Measurements from ENCODE around the gene OR10H3. TPM values are rescaled to one million over a fixed set of nuclear protein-coding genes. Genes with fewer than 3 reads are reported as not detected.
"Not testable (repeated sequence)": the region's sequence is repeated elsewhere in the genome, so short reads cannot be mapped to it uniquely, and the experiment has no call there.

Gene OR10H3, protein sequence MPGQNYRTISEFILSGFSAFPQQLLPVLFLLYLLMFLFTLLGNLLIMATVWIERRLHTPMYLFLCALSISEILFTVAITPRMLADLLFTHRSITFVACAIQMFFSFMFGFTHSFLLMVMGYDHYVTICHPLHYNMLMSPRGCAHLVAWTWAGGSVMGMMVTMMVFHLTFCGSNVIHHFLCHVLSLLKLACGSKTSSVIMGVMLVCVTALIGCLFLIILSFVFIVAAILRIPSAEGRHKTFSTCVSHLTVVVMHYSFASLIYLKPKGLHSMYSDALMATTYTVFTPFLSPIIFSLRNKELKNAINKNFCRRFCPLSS
- total RNA-seq, result not detected in 2 replicates

DNA sequence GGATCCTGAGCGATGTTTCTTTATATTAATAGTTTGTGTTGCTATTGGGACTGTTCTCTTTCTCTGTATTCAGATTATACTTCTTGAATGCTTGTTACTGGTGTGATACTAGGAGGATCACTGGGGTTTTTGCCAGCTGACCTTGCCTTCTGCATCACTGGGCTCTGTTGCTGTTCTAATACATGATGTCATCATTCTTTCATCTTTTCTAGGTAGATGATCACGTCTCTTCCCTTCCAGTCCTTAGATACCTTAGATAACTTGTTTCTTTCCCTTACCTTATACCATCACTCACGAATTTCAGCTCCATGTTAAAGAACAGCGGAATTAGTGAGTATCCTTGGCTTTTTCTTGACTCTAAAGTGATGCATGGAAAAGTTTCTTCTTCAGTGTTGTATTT, at the start of gene OR10H3:
TSS of gene OR10H3 (plus strand) at position 264 of the 400 bp plus-strand sequence. CDS start 3,408 bp downstream, outside the sequence.
- no peak for DNase-seq (ENCODE audit: low read depth in 2 of 2)

DNA sequence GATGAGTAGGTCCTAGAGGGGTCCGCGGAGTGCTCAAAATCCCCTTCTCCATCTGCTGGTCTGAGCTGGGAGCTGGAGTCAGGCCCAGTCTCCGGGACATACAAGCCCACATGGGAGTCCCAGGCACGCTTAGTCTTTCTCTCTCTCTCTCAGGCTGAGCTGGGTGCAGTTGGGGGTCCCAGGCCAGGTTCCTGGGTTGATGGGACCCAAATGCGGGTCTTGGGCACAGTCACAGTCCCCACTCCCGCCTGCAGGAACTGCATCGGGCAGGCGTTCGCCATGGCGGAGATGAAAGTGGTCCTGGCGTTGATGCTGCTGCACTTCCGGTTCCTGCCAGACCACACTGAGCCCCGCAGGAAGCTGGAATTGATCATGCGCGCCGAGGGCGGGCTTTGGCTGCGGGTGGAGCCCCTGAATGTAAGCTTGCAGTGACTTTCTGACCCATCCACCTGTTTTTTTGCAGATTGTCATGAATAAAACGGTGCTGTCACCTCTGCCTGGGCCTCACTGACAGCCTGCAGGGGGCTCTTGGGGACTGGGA, 41.1 kb upstream of the OR10H3 start:
- no peak for DNase-seq (ENCODE audit: low read depth in 2 of 2)

DNA sequence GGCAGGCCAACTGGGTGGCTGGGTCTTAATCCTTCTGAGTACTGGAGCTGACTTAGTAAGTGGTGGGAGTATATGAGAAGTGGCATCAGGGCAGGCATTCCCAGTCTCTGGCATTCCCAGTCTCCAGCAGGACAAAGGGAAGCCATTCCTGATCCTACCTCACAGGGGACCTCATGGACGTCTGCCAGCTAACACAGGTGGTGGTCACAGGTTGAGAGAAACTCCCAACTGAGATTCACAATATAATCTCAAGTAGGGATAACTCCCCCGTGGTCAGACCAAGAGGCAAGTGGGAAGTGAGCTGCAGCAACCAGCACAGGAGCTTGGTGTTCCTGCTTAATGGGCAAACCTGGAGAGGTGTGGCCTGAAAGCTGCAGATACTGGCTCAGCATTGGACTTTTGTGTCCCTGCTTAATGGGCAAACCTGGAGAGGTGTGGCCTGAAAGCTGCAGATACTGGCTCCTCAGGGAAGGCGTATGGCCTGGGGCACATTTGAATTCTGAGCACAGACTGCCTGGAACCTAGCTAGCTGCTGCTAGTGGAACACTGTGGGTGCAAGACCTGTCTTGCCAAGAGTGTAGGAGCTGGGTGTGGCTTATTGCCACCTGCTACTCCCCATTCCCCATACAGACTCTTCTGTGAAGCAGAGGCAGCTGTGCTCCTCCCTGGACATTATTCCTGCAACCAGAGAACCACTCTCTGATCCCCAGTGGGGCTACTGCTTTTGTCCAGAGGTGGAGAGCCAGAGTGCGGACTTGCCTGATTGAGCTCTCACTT, 35.8 kb upstream of the OR10H3 start:
- no peak for DNase-seq (ENCODE audit: low read depth in 2 of 2)

DNA sequence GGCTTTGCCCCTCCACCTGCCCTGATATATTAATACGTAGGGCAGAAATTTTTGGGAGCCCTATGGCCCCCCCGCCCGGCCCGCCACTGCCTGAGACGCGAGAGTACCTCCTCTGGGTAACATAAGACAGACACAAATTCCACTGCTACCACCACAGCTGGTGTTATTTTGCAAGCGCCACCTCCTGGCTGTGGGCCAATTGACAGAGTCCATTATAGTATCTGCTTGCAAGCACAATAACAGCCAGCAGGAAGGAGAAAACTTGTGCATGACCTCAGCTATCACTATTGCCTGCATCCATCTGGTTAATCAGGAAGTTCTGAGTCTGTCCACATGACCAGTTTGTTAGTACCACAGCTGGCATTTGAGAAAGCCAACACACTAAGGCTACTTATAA, 35.3 kb upstream of the OR10H3 start:
- DNase-seq (ENCODE audit: low read depth in 2 of 2), result peak; percentile 82 to 83

DNA sequence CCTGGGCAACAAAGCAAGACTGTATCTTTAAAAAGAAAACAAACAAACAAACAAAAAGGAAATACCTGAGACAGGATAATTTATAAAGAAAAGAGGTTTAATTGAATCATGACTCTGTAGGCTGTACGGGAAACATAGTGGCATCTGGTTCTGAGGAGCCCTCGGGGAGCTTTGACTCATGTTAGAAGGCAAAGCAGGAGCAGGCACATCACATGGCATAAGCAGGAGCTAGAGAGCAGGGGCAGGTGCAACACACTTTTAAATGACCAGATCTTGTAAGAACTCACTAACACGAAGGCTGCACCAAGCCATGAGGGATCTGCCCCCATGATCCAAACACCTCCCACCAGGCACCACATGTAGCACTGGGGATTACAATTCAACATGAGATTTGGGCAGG, 23.1 kb upstream of the OR10H3 start:
- DNase-seq (ENCODE audit: low read depth in 2 of 2), result no peak

DNA sequence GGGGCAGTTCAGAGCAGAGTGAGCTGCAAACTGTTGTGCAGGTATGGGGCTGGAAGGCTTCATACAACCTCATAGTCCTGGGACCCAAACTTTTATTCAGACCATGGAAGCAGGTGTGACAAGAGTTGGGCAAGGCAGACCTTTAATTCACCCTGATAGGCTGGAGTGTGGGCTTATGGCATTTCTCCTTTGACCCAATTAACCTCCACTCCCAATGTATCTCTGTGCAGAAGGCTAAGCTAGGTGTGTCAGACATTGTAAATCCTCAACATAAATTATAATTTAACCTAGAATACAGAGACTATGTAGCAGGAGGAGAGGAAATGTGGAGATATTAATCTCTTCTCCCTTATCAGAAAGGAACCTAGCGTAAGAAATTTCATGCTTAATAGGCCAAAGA, 22.1 kb upstream of the OR10H3 start:
- DNase-seq (ENCODE audit: low read depth in 2 of 2), result no peak

DNA sequence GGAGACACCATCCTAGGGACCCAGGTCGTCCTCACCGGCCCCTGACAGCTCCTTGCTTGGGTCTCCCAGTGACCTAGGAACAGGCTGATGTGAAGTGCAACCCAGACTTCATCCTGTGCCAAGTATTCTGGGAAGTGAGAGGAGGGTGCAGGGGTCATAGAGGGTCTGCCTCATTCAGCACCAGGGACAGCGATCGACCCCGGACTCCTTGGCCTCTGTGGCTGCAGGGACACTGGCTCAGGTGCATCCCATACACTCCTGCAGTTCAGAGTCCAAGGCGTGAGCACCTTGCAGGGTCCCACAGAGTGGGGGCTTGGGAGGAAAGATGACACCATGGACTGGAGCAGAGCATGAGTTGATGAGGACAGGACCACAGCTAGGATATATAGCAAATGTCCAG, 20.0 kb upstream of the OR10H3 start:
- no peak for DNase-seq (ENCODE audit: low read depth in 2 of 2)

DNA sequence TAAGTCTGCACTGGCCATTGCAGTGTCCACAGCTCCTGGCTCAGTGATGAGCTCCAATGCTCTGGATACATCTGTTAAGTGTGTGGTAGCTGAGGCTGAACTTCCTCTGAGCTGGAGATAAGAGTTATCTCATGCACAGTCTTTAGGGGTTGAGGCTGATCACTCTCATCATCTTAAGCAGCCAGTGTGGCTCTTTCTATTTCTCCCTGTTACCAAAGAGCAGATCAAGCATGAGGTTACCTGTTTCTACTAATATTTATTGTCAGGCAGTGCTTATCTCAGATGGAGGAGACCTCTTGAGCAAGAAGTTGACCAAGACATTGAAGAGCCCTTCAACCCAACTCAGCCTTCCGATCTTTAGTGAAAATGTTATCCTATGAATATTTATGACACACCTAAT, 16.5 kb upstream of the OR10H3 start:
- no peak for DNase-seq (ENCODE audit: low read depth in 2 of 2)

DNA sequence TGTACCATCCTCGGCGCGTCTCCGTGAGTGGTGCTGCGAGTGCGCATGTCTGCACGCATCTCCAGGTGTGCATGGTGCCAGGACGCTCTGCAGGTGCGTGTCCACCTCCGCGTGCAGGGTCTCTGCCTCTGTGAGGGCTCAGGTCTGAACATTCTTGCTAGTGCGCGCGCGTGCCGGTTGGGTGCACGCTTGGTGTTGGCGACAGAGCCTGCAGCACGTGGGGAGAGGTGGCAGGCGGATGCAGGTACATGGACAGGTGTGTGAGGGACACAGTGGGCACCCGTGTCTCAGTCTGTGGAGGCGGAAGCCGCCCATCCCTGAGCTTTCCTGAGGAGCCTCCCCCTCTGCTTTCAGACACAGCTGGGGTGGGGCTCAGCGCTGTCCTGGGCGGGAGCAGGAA, 14.8 kb upstream of the OR10H3 start:
- DNase-seq (ENCODE audit: low read depth in 2 of 2), result no peak

DNA sequence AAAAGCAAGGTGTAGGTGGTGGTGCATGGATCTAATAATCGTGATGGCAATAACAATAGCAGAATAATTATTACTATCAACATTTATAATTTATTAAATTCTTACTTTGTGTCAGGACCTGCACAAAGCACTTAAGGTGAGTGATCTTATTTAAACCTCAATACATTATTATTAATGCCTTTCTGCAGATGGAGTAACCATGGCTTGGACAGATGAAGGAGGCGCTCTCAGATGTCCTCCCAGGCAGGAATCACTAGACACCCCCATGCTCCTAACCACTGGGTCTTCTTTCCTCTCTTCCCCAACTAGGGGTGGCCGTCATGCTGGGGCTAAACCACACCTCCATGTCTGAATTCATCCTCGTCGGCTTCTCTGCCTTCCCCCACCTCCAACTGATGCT, 10.1 kb upstream of the OR10H3 start, which contains the start of gene OR10H2:
TSS of gene OR10H2 (plus strand) at position 301 of the 400 bp plus-strand sequence. CDS start at position 321, 20 bp downstream.
- DNase-seq (ENCODE audit: low read depth in 2 of 2), result no peak

DNA sequence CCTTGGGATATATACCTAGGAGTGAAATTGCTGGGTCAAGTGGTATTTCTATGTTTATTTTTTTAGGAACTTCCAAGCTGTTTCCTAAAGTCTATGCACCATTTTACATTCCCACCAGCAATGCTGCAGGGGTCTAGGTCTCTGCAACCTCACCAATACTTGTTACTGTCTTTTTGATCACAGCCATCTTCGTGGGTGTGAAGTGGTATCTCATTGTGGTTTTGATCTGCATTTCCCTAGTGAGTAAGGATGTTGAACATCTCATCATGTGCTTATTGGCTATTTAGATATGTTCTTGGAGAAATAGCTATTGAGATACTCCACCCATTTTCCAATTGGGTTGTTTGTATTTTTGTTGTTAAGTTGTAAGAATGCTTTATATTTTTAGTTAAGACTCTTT, 7.2 kb upstream of the OR10H3 start:
- DNase-seq (ENCODE audit: low read depth in 2 of 2), result no peak

DNA sequence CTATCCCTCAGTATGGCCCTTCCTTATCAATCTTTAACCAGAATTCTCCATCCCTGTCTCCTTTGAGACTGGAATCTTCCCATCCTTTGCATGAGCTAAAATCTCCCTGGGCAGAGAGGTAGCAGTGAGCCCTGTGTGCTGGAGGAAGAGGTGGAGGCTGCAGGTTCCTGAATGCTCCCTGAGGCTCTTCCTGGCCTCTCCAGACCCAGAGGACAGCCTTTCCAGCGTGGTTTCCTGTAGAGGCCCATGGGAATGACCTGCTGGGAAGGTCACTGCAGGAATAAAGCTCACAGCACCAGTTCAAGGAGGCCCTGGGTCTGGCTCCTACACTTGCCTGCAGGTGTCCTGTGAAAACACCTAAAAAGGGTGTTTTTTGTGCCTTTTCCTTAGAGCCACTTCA, 5.4 kb upstream of the OR10H3 start:
- no peak for DNase-seq (ENCODE audit: low read depth in 2 of 2)

DNA sequence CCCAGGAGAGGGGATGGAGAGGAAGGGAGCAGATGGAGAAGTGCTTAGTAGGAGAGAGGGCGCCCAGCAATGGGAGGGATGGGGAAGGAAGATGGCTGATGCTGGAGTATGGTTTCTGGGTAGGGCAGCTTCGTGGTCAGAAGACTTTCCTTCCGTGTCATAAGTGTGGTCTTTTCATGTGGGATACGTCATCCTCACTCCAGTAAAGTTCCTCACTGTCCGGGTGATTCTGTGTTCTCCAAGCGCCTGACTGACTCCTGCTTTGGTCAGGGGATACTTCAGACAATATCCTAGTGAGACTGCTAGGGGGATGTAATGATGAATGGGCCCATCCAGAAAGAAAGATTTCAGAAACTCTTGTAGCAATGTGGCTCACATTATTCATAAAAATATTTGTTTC, 3.9 kb upstream of the OR10H3 start:
- no peak for DNase-seq (ENCODE audit: low read depth in 2 of 2)

DNA sequence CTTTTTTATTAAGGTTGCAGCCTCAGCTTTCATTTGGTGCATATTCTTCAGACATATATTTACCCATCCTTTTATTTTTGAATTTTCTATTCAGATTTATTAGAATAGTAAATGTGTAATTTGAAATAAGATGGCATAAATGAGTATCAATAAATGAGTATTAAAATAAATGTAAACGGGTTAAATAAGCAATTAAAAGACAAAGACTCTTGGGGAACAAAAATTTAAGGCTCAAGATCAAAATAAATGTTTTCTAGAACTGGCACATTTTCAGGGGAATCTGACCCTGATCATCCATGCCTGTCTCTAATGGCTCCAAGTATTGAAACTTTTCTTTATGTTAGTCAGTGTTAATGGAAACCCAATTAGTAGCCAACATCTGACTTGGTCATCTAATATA, 3.0 kb downstream of the OR10H3 start:
- DNase-seq (ENCODE audit: low read depth in 2 of 2), result no peak

DNA sequence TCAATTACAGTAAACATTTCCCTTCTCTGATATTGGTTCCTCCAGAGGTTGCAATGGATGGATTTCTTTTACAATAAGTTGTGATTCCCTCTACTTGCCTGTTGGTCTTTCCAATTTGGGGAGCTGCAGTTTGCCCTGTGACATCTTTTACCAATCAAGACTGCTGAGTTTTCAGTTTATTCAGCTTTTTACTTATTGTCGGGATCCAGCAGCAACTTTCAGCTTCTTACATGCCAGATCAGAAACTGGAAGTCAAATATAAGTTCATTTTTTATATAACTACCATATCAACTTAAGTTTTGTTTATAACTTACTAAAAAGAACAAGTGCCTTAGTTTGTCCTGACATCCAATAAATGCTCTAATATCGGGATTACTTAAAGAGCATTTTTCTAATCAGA, 10.5 kb downstream of the OR10H3 start:
- DNase-seq (ENCODE audit: low read depth in 2 of 2), result no peak

DNA sequence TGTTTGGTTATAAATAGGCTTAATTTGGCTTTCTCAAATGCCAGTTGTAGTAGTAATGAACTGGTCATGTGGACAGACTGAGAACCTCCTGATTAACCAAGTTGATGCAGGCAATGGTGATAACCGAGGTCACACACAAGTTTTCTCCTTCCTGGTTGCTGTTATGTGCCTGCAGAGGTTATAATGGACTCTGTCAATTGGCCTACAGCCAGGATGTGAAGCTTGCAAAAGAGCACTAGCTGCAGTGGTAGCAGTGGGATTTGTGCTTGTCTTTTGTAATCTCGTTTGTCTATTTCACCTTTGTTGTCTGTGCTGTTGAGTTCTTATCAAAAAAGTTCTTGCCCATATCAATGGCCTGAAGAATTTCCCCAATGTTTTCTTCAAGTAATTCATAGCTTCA, 20.6 kb downstream of the OR10H3 start:
- DNase-seq (ENCODE audit: low read depth in 2 of 2), result no peak

DNA sequence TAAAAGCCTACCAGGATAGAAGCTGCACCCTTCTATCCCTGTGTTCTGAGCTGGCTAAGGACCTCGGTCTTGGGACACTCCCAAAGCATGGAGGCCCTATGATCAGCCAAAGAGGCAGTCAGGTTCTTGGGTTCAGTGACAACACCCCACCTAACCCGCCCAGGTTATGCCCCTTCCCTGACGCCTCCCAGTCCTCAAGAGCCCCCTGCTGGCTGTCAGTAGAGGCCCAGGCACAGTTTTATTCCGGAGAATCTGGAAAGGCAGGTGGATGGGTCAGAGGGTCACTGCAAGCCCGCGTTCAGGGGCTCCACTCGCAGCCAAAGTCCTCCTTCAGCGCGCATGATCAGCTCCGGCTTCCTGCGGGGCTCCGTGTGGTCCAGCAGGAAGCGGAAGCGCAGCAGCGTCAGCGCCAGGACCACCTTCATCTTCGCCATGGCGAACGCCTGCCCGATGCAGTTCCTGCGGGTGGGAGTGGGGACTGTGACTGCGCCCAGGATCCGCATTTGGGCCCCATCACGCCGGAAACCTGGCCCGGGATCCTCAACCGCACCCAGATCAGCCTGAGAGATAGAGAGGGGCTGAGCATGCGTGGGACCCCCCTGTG, 22.3 kb downstream of the OR10H3 start:
- no peak for DNase-seq (ENCODE audit: low read depth in 2 of 2)

DNA sequence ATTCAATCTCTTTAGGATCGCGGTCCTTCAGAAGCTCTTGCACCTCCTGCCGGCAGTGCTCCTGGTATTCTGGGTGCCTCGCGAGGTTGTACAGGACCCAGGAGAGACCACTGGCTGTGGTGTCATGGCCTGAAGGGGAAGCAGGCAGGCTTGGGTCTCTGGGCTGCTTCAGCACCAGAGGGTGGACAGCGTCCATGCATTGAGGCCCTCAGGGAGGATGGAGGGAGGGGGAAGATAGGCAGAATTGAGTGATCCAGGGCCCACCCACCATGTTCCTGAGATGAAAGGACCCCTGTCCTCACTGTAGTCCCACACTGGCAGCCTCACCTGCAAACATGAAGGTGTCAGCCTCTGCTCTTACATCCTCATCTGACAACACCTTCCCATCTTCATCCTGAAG, 31.8 kb downstream of the OR10H3 start:
- DNase-seq (ENCODE audit: low read depth in 2 of 2), result no peak

DNA sequence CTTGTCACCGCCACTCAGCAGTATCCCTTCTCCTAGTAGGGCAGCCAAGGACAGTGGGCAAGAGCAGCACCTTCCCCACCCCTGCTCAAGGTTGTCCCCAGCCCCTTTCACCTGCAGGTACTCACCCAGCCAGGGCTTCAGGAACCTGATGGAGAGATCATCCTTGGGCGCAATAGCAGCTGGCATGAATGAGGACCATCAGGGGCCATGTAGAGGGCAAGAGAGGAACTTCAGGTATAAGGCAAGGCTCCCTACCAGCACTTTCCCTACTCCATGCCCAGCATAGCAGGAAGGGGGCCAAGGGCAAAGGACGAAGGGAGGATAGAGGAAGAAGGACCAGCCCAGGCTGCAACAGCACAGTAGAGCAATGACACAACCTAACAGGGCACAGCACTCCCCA, 36.4 kb downstream of the OR10H3 start:
- DNase-seq (ENCODE audit: low read depth in 2 of 2), result not testable (repeated sequence)

DNA sequence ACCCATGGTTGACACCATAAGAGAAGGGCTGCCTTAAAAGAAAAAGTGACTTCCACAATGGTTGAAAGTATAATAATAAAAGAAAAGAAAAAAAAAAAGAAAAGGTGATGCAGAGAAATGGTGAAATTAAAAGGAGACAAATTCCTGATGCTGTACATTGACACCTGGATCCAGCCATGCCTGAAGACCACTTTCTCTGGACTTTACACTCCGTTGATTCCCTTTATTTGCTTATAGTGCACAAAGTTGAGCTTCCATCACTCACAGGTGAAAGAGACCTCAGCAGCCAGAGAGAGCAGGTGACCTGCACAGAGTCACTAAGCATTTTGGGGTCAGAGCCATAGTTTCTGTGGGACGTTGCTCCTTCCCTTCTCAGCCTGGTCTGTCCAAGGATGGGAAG, 37.5 kb downstream of the OR10H3 start:
- DNase-seq (ENCODE audit: low read depth in 2 of 2), result no peak

DNA sequence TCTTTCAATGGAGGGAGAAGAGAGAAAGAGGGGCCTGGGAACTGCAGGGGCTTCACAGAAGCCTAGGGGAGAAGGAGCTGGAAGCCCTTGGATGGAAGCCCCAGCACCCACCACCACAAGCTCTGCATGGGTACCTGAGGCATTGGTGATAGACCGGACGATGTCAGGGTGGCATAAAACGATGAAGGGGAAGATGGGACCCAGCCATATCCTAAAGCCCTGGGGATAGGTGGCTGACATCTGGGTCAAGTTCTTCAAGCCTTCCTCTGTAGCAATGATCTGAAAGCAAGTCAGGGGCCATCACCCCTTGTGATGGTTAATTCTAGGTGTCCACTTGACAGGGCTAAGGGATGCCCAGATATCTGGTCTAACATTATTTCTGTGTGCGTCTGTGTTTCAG, 38.5 kb downstream of the OR10H3 start:
- DNase-seq (ENCODE audit: low read depth in 2 of 2), result no peak
